Liver (tissue), 9 donors: Measurements from ENCODE around the gene CD80. TPM values are rescaled to one million over a fixed set of nuclear protein-coding genes. Genes with fewer than 3 reads are reported as not detected.

Experiments
- DNase-seq: peaks from one replicate; pipeline ENCODE4 v3.0.0-alpha.2; 2017; ENCODE audit warnings: low spot score
- H3K27ac ChIP-seq, 2 donors: one replicate each; pipeline ENCODE4 v1.7.0; 2013; ENCODE audit warnings: inconsistent platforms in 2 of 2, low read length in 2 of 2, control low read depth in 1 of 2, low read depth in 1 of 2, mild to moderate bottlenecking in 1 of 2
- H3K27me3 ChIP-seq, 4 donors: one replicate each; pipeline versions ENCODE4 v1.6.1 to v1.7.0; 2013; ENCODE audit warnings: low read length in 3 of 4, inconsistent platforms in 1 of 4, mild to moderate bottlenecking in 1 of 4, moderate library complexity in 1 of 4; ENCODE audit not compliant: control insufficient read depth in 4 of 4, insufficient read depth in 4 of 4
- H3K36me3 ChIP-seq, 4 donors: one replicate each; pipeline versions ENCODE4 v1.6.1 to v1.7.0; 2013; ENCODE audit warnings: low read length in 3 of 4, mild to moderate bottlenecking in 3 of 4, low read depth in 1 of 4, moderate library complexity in 1 of 4; ENCODE audit not compliant: control insufficient read depth in 4 of 4, insufficient read depth in 3 of 4
- H3K4me1 ChIP-seq, 4 donors: one replicate each; pipeline versions ENCODE4 v1.6.1 to v1.7.0; 2013; ENCODE audit warnings: low read length in 3 of 4, mild to moderate bottlenecking in 3 of 4, moderate library complexity in 1 of 4; ENCODE audit not compliant: control insufficient read depth in 4 of 4, insufficient read depth in 4 of 4
- H3K4me3 ChIP-seq, 3 donors: one replicate each; pipeline versions ENCODE4 v1.6.1 to v1.7.0; 2013; ENCODE audit warnings: low read length in 3 of 3, control low read depth in 1 of 3, low read depth in 1 of 3, mild to moderate bottlenecking in 1 of 3
- H3K9ac ChIP-seq, 2 donors: one replicate each; pipeline ENCODE4 v1.7.0; 2013; ENCODE audit warnings: low read length in 2 of 2, mild to moderate bottlenecking in 2 of 2, moderate library complexity in 2 of 2, control low read depth in 1 of 2, low read depth in 1 of 2
- H3K9me3 ChIP-seq, 4 donors: one replicate each; pipeline versions ENCODE4 v1.6.1 to v1.7.0; 2013; ENCODE audit warnings: low read length in 3 of 4; ENCODE audit not compliant: control insufficient read depth in 4 of 4
- EGR1 ChIP-seq, 2 donors: IDR thresholded peaks; 2 replicates each; pipeline ENCODE4 v1.6.1; 2016 to 2018; ENCODE audit warnings: antibody characterized with exemption in 2 of 2, low read depth in 2 of 2
- FOXA2 ChIP-seq: IDR thresholded peaks from 2 replicates; pipeline ENCODE4 v1.6.1; 2016; ENCODE audit warnings: antibody characterized with exemption
- HNF4A ChIP-seq, 2 donors: conservative IDR thresholded peaks; 2 replicates each; pipeline ENCODE4 v1.6.1; 2016; ENCODE audit warnings: antibody characterized with exemption in 2 of 2, mild to moderate bottlenecking in 2 of 2
- HNF4G ChIP-seq: IDR thresholded peaks from 2 replicates; pipeline ENCODE4 v1.6.1; 2016; ENCODE audit warnings: antibody characterized with exemption
- JUND ChIP-seq, 2 donors: IDR thresholded peaks; 2 replicates each; pipeline ENCODE4 v1.6.1; 2016; ENCODE audit warnings: antibody characterized with exemption in 2 of 2
- MAX ChIP-seq: IDR thresholded peaks from 2 replicates; pipeline ENCODE4 v1.6.1; 2016; ENCODE audit warnings: antibody characterized with exemption
- NR2F2 ChIP-seq: IDR thresholded peaks from 2 replicates; pipeline ENCODE4 v1.6.1; 2016; ENCODE audit warnings: antibody characterized with exemption
- RAD21 ChIP-seq, 2 donors: IDR thresholded peaks; 2 replicates each; pipeline ENCODE4 v1.6.1; 2016; ENCODE audit warnings: antibody characterized with exemption in 2 of 2, mild to moderate bottlenecking in 2 of 2
- REST ChIP-seq: IDR thresholded peaks from 2 replicates; pipeline ENCODE4 v1.6.1; 2016; ENCODE audit warnings: antibody characterized with exemption, mild to moderate bottlenecking
- RXRA ChIP-seq, 2 donors: IDR thresholded peaks; 2 replicates each; pipeline ENCODE4 v1.6.1; 2017 to 2018; ENCODE audit warnings: antibody characterized with exemption in 2 of 2, mild to moderate bottlenecking in 1 of 2
- ZBTB33 ChIP-seq: IDR thresholded peaks from 2 replicates; pipeline ENCODE4 v1.6.1; 2016; ENCODE audit warnings: antibody characterized with exemption
- WGBS: extraction: QIAGEN DNeasy Blood & Tissue Kit; methylation state at CpG from one replicate; pipeline ENCODE4 v1.1.7; 2013; 5-methylcytosine and 5-hydroxymethylcytosine counted together
- polyA plus RNA-seq, 2 donors: library from polyadenylated mRNA; stranded (reverse) in 1 of 2; unstranded in 1 of 2; fragments of 200-250 nt in 1 of 2; fragments of >200 nt in 1 of 2; fragmentation: Nextera tagmentation in 1 of 2; extraction: Ambion mirVana in 1 of 2; gene quantifications; one replicate each; pipeline versions ENCODE4 v1.2.1 to v1.2.3, GENCODE V29; 2013 to 2015
- total RNA-seq, 2 donors: library from RNA; depleted of rRNA; stranded (reverse); fragments of >200 nt; gene quantifications; one replicate each; pipeline ENCODE4 v1.2.3, GENCODE V29; 2014
- TF ChIP-seq, protein P1 (sequence below): IDR thresholded peaks from 2 replicates; pipeline ENCODE4 v1.6.1; 2016; ENCODE audit warnings: antibody characterized with exemption
- donor health status: healthy.
- donor health status: healthy.
- donor health status: healthy.
- donor health status: healthy.
- donor health status: healthy.

CD80 gene
- total and polyA plus RNA-seq, 4 donors = 0.21 to 1.5 (median 0.61) TPM

DNA sequence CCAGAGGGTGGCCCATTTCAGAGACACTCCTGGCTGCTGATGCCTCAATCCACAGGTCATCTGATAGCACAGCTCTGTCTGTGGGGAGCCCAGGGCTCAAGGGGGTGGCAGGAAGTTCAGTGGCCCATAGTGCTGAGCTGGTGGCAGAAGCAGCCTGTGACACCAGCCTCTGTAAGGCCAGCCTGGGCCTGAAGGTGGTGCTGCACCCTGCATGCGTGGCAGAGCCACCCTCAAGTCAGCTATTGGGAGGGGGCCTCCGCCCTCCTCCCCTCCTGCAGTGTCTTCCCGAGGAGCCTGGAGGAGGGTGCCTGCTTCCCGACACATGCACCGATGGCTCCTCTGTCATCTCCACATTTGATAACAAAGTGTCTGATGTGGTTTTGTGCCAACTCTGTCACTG, 41.3 kb upstream of the CD80 start:
- no peak for TF ChIP-seq FOXA2
- peak; percentile 9 to 45 for TF ChIP-seq RAD21 (IDR thresholded peaks at IDR 0.05)
- Histone ChIP-seq H3K9ac (no peak overlapping the region), H3K9me3 (no peaks in the 10 kb centered on the region), H3K36me3 (no peaks in the 10 kb centered on the region), H3K4me3 (no peak overlapping the region), H3K27me3 (no peaks in the 10 kb centered on the region), H3K27ac (no peak overlapping the region), H3K4me1 (peaks cover 2 to 39% (median 23%) of the 10 kb centered on the region in 4 donors)
- WGBS = 72% methylated on average over 5 of the region's 5 CpGs
- DNase-seq = no peak

- no peaks in the 10 kb centered on the region for H3K36me3 ChIP-seq
- no peak overlapping the region for H3K27ac ChIP-seq
- 93% methylated on average over 6 of the region's 6 CpGs for WGBS
- H3K27me3 ChIP-seq = no peaks in the 10 kb centered on the region
- peaks cover 2 to 42% (median 24%) of the 10 kb centered on the region in 4 donors for H3K4me1 ChIP-seq
- TF ChIP-seq REST = no peak
- TF ChIP-seq JUND (IDR thresholded peaks at IDR 0.05) = no peak
- TF ChIP-seq ZBTB33 = no peak
- TF ChIP-seq FOXA2 = no peak
- TF ChIP-seq EGR1 (IDR thresholded peaks at IDR 0.05; ENCODE audit: low read depth in 2 of 2) = no peak
- no peak for TF ChIP-seq HNF4G
- TF ChIP-seq NR2F2 = no peak
- no peak for TF ChIP-seq RXRA (IDR thresholded peaks at IDR 0.05)
- TF ChIP-seq HNF4A (conservative IDR thresholded peaks at IDR 0.05) = no peak
- no peak for TF ChIP-seq MAX
- no peak for TF ChIP-seq RAD21 (IDR thresholded peaks at IDR 0.05)
- TF ChIP-seq, protein P1, sequence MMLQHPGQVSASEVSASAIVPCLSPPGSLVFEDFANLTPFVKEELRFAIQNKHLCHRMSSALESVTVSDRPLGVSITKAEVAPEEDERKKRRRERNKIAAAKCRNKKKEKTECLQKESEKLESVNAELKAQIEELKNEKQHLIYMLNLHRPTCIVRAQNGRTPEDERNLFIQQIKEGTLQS = no peak
- no peak overlapping the region for H3K9ac ChIP-seq
- no peak for DNase-seq
- no peak overlapping the region for H3K4me3 ChIP-seq
- H3K9me3 ChIP-seq = no peaks in the 10 kb centered on the region
Observed at GRCh38 chr3:119599558-119600174, 40.3 kb upstream of the CD80 start.
